Bronchial epithelial cell (primary cell): ENCODE results near the gene UBE2Q1. TPM values are rescaled to one million over a fixed set of nuclear protein-coding genes. Genes with fewer than 3 reads are reported as not detected.

Experiments used
- DNase-seq: peaks from one replicate; pipeline ENCODE4 v3.0.0-alpha.2; 2010; ENCODE audit warnings: low read depth
- FAIRE-seq: peaks from 2 replicates; lab custom pipeline; 2011; peaks lifted over from hg19 to GRCh38; lab: Jason Lieb, UNC
- H3K27me3 ChIP-seq: 2 replicates; pipeline ENCODE4 v1.5.1; 2011; ENCODE audit warnings: low read length; ENCODE audit not compliant: control insufficient read depth, insufficient read depth
- H3K36me3 ChIP-seq: 2 replicates; pipeline ENCODE4 v1.5.1; 2011; ENCODE audit warnings: low read length; ENCODE audit not compliant: control insufficient read depth, insufficient read depth
- H3K4me3 ChIP-seq: 2 replicates; pipeline ENCODE4 v1.5.1; 2011; ENCODE audit warnings: mild to moderate bottlenecking, low read depth, low read length, control low read depth
- total RNA-seq: library from RNA; depleted of rRNA; stranded (reverse); fragments of >200 nt; gene quantifications from 2 replicates; pipeline ENCODE4 v1.2.1, GENCODE V29; 2014
- TF ChIP-seq, protein P1 (sequence below): IDR thresholded peaks from 2 replicates; pipeline ENCODE4 v1.5.1; 2011; ENCODE audit warnings: mild to moderate bottlenecking, moderate library complexity, low read length, control low read depth, inconsistent platforms; ENCODE audit not compliant: insufficient read depth, severe bottlenecking

UBE2Q1 gene
- total RNA-seq, 1 donor from 2014 or later = 20.3 TPM

DNA sequence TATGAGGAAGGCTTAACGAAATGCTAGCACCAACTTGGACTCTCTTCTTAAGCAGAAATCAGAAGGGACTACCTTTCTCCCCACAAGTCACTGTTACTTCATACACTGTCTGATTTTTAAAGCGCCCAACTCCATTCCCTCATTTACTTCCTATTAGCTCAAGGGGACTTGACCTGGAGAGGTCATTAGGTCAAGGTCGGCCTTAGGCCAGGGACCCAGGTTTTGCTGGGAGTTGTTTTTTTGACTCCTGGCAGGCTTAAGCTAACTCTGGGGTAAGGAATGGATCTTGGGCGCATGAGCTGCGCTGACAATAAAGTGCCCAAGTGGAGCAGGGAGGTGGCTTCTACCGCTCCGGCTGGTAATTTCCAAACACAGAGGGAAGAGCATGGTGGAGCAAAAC is 32.7 kb upstream of the UBE2Q1 start:
- H3K36me3 ChIP-seq = peaks cover 45% of the 10 kb centered on the region
- H3K27me3 ChIP-seq = no peaks in the 10 kb centered on the region
- H3K4me3 ChIP-seq = no peak overlapping the region
- FAIRE-seq (no peak), DNase-seq (no peak)
- TF ChIP-seq, protein P1, sequence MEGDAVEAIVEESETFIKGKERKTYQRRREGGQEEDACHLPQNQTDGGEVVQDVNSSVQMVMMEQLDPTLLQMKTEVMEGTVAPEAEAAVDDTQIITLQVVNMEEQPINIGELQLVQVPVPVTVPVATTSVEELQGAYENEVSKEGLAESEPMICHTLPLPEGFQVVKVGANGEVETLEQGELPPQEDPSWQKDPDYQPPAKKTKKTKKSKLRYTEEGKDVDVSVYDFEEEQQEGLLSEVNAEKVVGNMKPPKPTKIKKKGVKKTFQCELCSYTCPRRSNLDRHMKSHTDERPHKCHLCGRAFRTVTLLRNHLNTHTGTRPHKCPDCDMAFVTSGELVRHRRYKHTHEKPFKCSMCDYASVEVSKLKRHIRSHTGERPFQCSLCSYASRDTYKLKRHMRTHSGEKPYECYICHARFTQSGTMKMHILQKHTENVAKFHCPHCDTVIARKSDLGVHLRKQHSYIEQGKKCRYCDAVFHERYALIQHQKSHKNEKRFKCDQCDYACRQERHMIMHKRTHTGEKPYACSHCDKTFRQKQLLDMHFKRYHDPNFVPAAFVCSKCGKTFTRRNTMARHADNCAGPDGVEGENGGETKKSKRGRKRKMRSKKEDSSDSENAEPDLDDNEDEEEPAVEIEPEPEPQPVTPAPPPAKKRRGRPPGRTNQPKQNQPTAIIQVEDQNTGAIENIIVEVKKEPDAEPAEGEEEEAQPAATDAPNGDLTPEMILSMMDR = no peak

DNA sequence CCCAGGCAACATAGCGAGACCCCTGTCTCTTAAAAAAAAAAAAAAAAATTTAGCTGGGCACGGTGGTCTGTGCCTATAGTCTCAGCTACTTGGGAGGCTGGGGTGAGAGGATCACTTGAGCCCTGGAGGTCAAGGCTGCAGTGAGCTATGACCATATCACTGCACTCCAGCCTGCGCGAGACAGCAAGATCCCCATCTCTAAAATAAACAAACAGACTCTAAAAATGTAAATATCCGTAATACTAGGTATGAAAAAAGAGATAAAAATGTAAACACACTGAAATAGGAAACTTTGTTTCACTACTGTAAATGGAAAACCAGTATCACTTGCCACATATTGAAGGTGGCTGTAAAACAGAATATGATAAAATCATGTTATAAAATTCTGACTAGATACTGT is 32.3 kb upstream of the UBE2Q1 start:
- Histone ChIP-seq H3K4me3 (no peak overlapping the region), H3K27me3 (no peaks in the 10 kb centered on the region), H3K36me3 (peaks cover 48% of the 10 kb centered on the region)
- TF ChIP-seq, protein P1 = no peak
- no peak for DNase-seq
- FAIRE-seq = no peak

DNA sequence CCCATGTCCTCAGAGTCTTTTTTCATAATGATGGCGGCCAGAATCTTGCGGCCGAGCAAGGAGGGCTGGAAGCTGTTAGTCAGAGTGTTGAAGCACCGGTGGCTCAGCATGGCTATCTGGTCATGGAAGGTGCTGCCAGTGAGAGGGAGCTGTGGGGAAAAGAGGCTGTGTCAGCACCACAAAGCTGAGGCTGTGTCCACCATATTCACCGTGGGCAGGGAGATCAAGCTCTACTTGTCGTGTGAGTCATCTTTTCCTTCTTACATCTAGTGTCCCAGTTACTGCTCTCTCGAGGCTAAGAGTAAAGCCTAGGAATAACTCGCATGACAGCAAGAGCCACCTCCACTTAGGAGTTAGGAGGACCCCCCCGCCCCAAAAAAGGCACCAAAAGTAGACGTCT is 31.3 kb upstream of the UBE2Q1 start:
- TF ChIP-seq, protein P1 = no peak
- DNase-seq (no peak), FAIRE-seq (peak; percentile 13)
- Histone ChIP-seq H3K4me3 (no peak overlapping the region), H3K27me3 (no peaks in the 10 kb centered on the region), H3K36me3 (peaks cover 54% of the 10 kb centered on the region)

DNA sequence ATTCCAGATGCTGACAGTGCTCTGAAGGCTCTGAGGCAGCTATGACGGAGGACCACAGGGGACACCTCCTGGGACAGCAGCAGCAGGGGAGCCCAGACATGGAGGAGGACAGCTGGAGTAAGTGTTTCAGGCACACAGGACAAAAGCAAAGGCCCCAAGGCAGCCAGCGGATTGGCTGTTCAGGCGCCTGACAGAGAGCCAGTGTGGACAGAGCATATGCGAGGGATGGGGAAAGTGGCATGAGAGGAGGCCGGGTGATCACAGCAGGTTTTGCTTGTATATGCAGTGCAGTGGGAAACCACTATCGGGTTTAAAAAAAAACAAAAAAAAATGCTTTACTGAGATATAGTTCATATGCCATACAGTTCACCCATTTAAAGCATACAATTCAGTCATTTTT is 28.2 kb upstream of the UBE2Q1 start:
- FAIRE-seq (no peak), DNase-seq (no peak)
- TF ChIP-seq, protein P1 = no peak
- Histone ChIP-seq H3K36me3 (peaks cover 67% of the 10 kb centered on the region), H3K27me3 (no peaks in the 10 kb centered on the region), H3K4me3 (no peak overlapping the region)

DNA sequence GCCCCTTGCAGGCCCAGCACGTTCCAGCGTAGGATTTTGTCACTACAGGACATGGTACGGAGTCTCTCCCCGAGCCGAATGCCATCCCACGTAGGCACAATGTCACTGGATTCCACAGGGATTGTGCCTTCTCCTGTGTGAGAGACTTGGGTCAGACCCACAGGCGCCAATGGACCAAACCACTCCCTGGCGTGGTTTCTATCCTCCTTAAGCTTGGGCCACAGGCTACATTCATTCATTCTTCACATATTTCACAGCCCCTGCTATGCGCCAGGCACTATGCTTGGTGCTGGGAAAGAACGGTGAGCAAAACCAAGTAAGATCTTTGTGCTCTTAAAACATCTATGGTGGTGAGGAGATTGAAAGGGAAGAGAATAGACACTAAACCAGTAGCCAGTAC is 27.8 kb upstream of the UBE2Q1 start:
- no peak overlapping the region for H3K4me3 ChIP-seq
- peaks cover 65% of the 10 kb centered on the region for H3K36me3 ChIP-seq
- TF ChIP-seq, protein P1 = no peak
- FAIRE-seq (no peak), DNase-seq (no peak)
- H3K27me3 ChIP-seq = no peaks in the 10 kb centered on the region

DNA sequence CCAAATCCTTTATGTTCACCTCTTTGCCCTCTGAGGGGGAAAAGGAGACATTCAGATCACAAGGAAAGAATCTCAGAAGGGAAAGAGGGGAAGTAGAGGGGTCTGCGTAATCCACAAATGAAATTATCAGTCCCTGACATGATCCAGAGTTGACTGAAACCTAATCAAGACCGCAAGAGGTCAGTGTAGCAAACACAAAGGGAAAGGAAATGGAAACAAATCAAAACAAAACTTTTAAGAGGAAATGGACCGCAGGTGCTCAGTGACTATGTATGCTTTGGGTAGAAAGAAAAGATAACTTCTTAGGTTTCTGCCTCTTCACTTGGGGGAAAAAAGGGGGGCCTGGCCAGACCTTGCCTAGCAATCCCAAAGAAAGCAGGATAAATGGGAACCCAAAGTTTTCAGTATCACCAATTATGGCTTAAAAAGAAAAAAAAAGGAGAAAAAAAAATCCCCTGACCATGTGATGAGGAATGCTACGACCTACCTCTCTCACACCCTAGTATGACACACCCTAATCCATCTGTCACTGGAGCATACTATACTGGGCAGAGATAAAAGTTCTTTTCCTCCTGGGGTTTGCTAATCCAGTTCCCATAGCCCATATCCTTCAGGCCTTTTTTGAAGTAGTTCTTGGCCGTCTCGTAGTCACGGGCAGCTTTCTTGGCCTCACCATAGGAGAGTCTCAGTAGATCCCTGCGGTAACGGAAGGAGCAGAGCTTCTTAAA is 26.0 kb upstream of the UBE2Q1 start:
- FAIRE-seq (no peak), DNase-seq (no peak)
- Histone ChIP-seq H3K36me3 (peaks cover 62% of the 10 kb centered on the region), H3K4me3 (no peak overlapping the region), H3K27me3 (no peaks in the 10 kb centered on the region)
- TF ChIP-seq, protein P1 = no peak
